Adrenal gland (tissue), 12 donors: ENCODE data around the gene BMPR1B. TPM values are rescaled to one million over a fixed set of nuclear protein-coding genes. Genes with fewer than 3 reads are reported as not detected.

ENCODE experiments used
- DNase-seq, 7 donors: peaks; one replicate each; pipeline ENCODE4 v3.0.0-alpha.2; 2019 to 2020
- H3K27ac ChIP-seq, 5 donors: fragments of 200-600 bp; sonication (generic) in 4 of 5; 1 replicate in 3 of 5; 2 replicates in 2 of 5; pipeline versions ENCODE4 v1.5.1 to v1.8.0; 2016 to 2020; ENCODE audit warnings: mild to moderate bottlenecking in 1 of 5
- H3K27me3 ChIP-seq: fragments of 200-600 bp; 2 replicates; pipeline ENCODE4 v1.8.0; 2021
- H3K36me3 ChIP-seq, 2 donors: fragments of 200-600 bp; replicated peaks in 1 of 2; 1 replicate in 1 of 2; 2 replicates in 1 of 2; pipeline versions ENCODE4 v1.5.1 to v1.8.0; 2018 to 2022
- H3K4me1 ChIP-seq, 2 donors: fragments of 200-600 bp; replicated peaks in 1 of 2; 1 replicate in 1 of 2; 2 replicates in 1 of 2; pipeline versions ENCODE4 v1.5.1 to v1.8.0; 2018 to 2021
- H3K4me3 ChIP-seq, 4 donors: fragments of 200-600 bp; sonication (generic) in 3 of 4; one replicate each; pipeline ENCODE4 v1.5.1; 2016 to 2018
- H3K9me3 ChIP-seq, 3 donors: fragments of 200-600 bp; sonication (generic) in 1 of 3; replicated peaks in 1 of 3; 1 replicate in 2 of 3; 2 replicates in 1 of 3; pipeline versions ENCODE4 v1.5.1 to v1.8.0; 2016 to 2021
- POLR2A ChIP-seq, 2 donors: fragments of 450-650 bp; IDR thresholded peaks; one replicate each; pipeline ENCODE4 v1.6.1; 2017; ENCODE audit warnings: antibody characterized with exemption in 2 of 2, mild to moderate bottlenecking in 2 of 2, moderate library complexity in 1 of 2
- WGBS, 4 donors: extraction: QIAGEN DNeasy Blood & Tissue Kit in 2 of 4; methylation state at CpG; one replicate each; pipeline versions ENCODE4 v1.1.5 to v1.1.7; 2013 to 2017; 5-methylcytosine and 5-hydroxymethylcytosine counted together
- intact Hi-C, 2 donors: fragments of 100-400 bp; cut with DNase I; formaldehyde crosslinking; loops; one replicate each; pipeline versions ENCODE4 v1.14.1 to v1.15.0; 2022 to 2023
- polyA plus RNA-seq, 3 donors: library from polyadenylated mRNA; stranded (reverse); fragments of 200-250 nt in 2 of 3; fragments of 350-450 nt in 1 of 3; fragmentation: Illumina TruSeq in 1 of 3; extraction: RNeasy Lipid Tissue Mini Kit (QIAGEN cat#74804) in 1 of 3; gene quantifications; one replicate each; pipeline ENCODE4 v1.2.3, GENCODE V29; 2013 to 2014
- total RNA-seq, 9 donors: library from RNA; depleted of rRNA in 4 of 9; stranded (reverse); fragments of >200 nt in 4 of 9; fragments of 120-200 nt in 1 of 9; fragmentation: NEBNext Ultra II Directional in 1 of 9; extraction: Animal tissue kit (Norgen Biotek cat#: 25700) in 1 of 9; gene quantifications; one replicate each; pipeline versions ENCODE4 v1.1.0 to v1.2.4, GENCODE V29; 2013 to 2023
- TF ChIP-seq, protein P1 (sequence below), 6 experiments: fragments of 450-650 bp in 4 of 6; fragments of 200-600 bp in 2 of 6; sonication (generic) in 1 of 6; IDR thresholded peaks; 1 replicate in 5 of 6; 2 replicates in 1 of 6; pipeline versions ENCODE4 v1.5.1 to v1.8.0; 2016 to 2021; ENCODE audit warnings: antibody characterized with exemption in 6 of 6, mild to moderate bottlenecking in 2 of 6, moderate library complexity in 1 of 6
- donor health status: healthy with polysubstance abuse.
- donor health status: Bipolar disorder and iron deficiency.
- donor health status: DM: yes; HTN: yes; CAD: no.
- donor health status: DM: no; HTN: no; CAD: no.
- donor health status: DM: no; HTN: no; CAD: no.
- donor health status: DM: yes; HTN: yes; CAD: no.

Gene BMPR1B
- total and polyA plus RNA-seq, 12 donors: 0.94 to 22.2 (median 6.2) TPM

DNA sequence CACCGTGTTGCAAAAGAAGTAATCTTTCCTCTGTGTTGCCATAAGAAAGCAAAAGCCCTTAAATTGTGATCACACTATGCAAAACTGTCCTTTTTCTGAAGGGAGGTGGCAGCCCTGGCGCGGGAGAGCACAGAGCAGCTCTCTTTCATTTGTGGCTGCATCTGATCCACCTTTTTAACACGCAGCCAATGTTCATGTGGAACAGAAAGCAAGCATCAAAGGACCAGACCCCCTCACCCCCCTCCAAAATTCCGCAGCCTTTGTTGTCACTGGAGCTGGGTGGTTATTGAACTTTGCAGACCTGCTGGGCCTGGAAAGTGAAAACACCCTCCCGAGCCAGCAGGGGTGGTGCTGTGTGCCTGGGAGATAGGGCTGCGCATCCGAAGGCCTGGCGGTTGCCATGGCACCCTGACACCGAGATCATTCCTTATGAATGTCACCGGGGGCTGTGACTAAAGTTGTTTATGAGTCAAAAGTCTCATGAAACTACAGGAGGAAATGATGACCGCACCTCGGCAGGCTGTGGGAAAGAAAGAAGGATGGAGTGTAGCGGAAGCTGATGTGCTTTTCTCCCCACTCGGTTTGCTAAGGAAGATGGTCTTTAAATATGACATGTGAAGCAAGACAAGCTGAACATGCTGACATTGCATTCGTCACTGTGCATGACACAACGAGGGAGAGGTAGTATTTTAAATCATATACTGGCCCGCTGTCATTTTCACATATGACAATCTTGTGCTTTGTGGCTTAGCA lies 423.7 kb downstream of the BMPR1B start:
- 64 to 72% (median 68%) methylated on average over 18 of the region's 18 CpGs for WGBS, 4 donors
- Histone ChIP-seq H3K27me3 (no peaks in the 10 kb centered on the region), H3K36me3 (no peaks in the 10 kb centered on the region), H3K9me3 (no peaks in the 10 kb centered on the region), H3K4me3 (no peak overlapping the region), H3K27ac (peak overlapping the region in 1 of 5 donors; percentile 66), H3K4me1 (peaks cover 0 to 9% of the 10 kb centered on the region in 2 donors)
- TF ChIP-seq, protein P1, sequence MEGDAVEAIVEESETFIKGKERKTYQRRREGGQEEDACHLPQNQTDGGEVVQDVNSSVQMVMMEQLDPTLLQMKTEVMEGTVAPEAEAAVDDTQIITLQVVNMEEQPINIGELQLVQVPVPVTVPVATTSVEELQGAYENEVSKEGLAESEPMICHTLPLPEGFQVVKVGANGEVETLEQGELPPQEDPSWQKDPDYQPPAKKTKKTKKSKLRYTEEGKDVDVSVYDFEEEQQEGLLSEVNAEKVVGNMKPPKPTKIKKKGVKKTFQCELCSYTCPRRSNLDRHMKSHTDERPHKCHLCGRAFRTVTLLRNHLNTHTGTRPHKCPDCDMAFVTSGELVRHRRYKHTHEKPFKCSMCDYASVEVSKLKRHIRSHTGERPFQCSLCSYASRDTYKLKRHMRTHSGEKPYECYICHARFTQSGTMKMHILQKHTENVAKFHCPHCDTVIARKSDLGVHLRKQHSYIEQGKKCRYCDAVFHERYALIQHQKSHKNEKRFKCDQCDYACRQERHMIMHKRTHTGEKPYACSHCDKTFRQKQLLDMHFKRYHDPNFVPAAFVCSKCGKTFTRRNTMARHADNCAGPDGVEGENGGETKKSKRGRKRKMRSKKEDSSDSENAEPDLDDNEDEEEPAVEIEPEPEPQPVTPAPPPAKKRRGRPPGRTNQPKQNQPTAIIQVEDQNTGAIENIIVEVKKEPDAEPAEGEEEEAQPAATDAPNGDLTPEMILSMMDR (IDR thresholded peaks at IDR 0.05): peak in 2 of 6 experiments; percentile 20 to 29
- TF ChIP-seq POLR2A (IDR thresholded peaks at IDR 0.05): no peak
- intact Hi-C loops: loop anchor here in 1 of 2 donors (10.0 kb wide), 1 partner anchor 363 kb away; the partner anchor contains the start of gene UNC5C
- peak in 6 of 7 donors; percentile 24 to 85 (median 44) for DNase-seq

DNA sequence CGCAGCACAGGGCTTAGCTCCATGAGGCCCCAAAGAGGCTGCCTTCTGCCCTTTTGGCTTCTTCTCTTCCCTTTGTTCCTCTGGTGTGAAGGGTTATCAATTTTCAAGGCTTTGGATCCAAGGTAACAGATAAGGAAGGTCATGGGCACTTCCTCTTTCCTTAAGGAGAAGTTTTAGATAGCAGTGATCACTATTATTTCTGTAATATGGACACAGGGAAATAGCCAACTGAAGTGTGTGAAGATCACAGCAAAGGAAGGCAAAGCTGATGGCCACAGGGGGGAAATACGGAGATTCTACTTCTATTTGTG lies 424.2 kb downstream of the BMPR1B start:
- Histone ChIP-seq H3K27ac (peak overlapping the region in 1 of 5 donors; percentile 66), H3K4me1 (peaks cover 0 to 9% of the 10 kb centered on the region in 2 donors), H3K27me3 (no peaks in the 10 kb centered on the region), H3K9me3 (no peaks in the 10 kb centered on the region), H3K4me3 (no peak overlapping the region), H3K36me3 (no peaks in the 10 kb centered on the region)
- 38 to 40% (median 38%) methylated on average over 2 of the region's 2 CpGs for WGBS, 4 donors
- intact Hi-C loops: loop anchor here in 1 of 2 donors (10.0 kb wide), 1 partner anchor 363 kb away; the partner anchor contains the start of gene UNC5C
- DNase-seq: no peak
- TF ChIP-seq POLR2A (IDR thresholded peaks at IDR 0.05): no peak
- TF ChIP-seq, protein P1 (IDR thresholded peaks at IDR 0.05): no peak

DNA sequence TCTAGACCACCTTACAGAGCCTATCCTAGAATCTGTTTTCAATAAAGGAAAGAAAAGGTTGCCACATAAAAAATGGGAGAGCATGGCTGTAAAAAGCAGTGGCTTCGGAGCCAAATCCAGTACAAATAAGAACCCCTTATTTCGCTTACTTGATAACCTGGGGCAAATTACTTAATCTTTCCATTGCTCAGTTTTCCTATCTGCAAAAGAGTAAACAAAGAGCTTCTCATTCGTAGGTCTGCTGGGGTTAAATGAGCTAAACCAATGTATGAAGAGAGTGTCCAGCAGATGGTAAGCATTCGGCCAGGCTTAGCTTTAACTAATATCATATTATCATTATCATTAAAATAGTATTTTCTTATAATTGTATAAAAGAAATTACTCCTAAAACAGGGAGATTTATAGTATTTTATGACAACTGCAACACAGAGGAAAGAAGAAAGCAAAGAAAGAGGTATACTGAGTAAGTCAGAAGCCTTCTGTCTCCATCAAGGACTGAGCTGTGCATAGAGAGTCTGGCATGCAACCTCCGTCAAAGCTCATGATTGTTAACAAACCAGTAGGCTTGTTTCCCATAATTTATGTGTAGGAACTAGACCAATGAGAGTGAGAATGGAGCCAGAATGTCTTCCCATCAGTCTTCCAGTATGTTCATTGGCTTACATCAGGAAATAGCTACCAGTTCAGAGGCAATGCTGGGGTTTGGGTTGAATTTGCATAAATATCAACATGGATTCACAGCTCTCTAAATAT lies 426.1 kb downstream of the BMPR1B start:
- Histone ChIP-seq H3K27me3 (no peaks in the 10 kb centered on the region), H3K36me3 (no peaks in the 10 kb centered on the region), H3K4me3 (no peak overlapping the region), H3K4me1 (peaks cover 0 to 9% of the 10 kb centered on the region in 2 donors), H3K27ac (no peak overlapping the region), H3K9me3 (no peaks in the 10 kb centered on the region)
- WGBS, 4 donors: 72 to 89% (median 86%) methylated on average over 5 of the region's 5 CpGs
- DNase-seq: no peak
- TF ChIP-seq POLR2A (IDR thresholded peaks at IDR 0.05): no peak
- TF ChIP-seq, protein P1 (IDR thresholded peaks at IDR 0.05): no peak
- intact Hi-C loops: loop anchor here in 1 of 2 donors (10.0 kb wide), 1 partner anchor 361 kb away; the partner anchor contains the start of gene UNC5C

DNA sequence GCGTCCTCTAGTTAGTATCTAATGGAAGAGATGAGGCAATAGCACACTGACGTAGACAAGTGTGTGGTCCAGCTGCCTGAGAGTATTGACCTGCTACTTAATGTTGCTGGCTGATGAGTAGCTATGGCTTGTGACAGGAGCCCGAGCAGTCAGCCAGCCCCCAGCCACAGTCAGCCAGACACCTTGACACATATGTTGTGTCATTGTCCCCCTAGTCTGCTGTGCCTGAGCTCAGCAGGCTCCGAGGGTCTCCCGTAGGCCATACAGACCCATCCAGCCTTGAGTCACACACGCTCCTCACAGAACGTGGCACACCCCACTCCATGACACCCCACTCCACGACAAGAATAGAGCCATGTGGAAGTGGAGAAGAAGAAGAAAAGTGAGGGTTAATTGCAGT lies 428.9 kb downstream of the BMPR1B start:
- Histone ChIP-seq H3K27ac (no peak overlapping the region), H3K4me1 (peaks cover 0 to 8% of the 10 kb centered on the region in 2 donors), H3K4me3 (no peak overlapping the region), H3K27me3 (no peaks in the 10 kb centered on the region), H3K36me3 (no peaks in the 10 kb centered on the region), H3K9me3 (no peaks in the 10 kb centered on the region)
- DNase-seq: no peak
- intact Hi-C loops: loop anchor here in 1 of 2 donors (10.0 kb wide), 1 partner anchor 358 kb away; the partner anchor contains the start of gene UNC5C
- TF ChIP-seq, protein P1 (IDR thresholded peaks at IDR 0.05): no peak
- no peak for TF ChIP-seq POLR2A (IDR thresholded peaks at IDR 0.05)
- 91 to 96% (median 93%) methylated on average over 8 of the region's 8 CpGs for WGBS, 4 donors
